Gastroesophageal sphincter (tissue), 4 donors: ENCODE data around the gene RAB11FIP3. TPM values are rescaled to one million over a fixed set of nuclear protein-coding genes. Genes with fewer than 3 reads are reported as not detected.

ENCODE experiments used
- ATAC-seq: fragments of 150-250 bp; one replicate; pipeline ENCODE4 v1.9.1; 2016; ENCODE audit warnings: mild to moderate bottlenecking, moderate library complexity
- H3K27ac ChIP-seq, 4 donors: fragments of 200-600 bp; sonication (generic) in 3 of 4; 1 replicate in 3 of 4; 2 replicates in 1 of 4; pipeline ENCODE4 v1.5.1; 2016 to 2019
- H3K27me3 ChIP-seq: fragments of 200-600 bp; sonication (generic); one replicate; pipeline ENCODE4 v1.5.1; 2019
- H3K36me3 ChIP-seq, 2 donors: fragments of 200-600 bp; sonication (generic); one replicate each; pipeline ENCODE4 v1.5.1; 2019; ENCODE audit warnings: control low read depth in 1 of 2
- H3K4me1 ChIP-seq, 3 donors: fragments of 200-600 bp; sonication (generic); 1 replicate in 2 of 3; 2 replicates in 1 of 3; pipeline ENCODE4 v1.5.1; 2016 to 2019; ENCODE audit warnings: control low read depth in 2 of 3
- H3K4me3 ChIP-seq, 2 donors: fragments of 200-600 bp; sonication (generic); one replicate each; pipeline ENCODE4 v1.5.1; 2019; ENCODE audit warnings: mild to moderate bottlenecking in 1 of 2, moderate library complexity in 1 of 2
- H3K9me3 ChIP-seq, 3 donors: fragments of 200-600 bp; sonication (generic); one replicate each; pipeline ENCODE4 v1.5.1; 2017 to 2019; ENCODE audit warnings: control low read depth in 2 of 3
- EP300 ChIP-seq: sonication (generic); formaldehyde crosslinking; IDR thresholded peaks from one replicate; pipeline ENCODE4 v1.6.1; 2017; ENCODE audit warnings: antibody characterized with exemption, mild to moderate bottlenecking
- POLR2A ChIP-seq, 2 donors: fragments of 450-650 bp; IDR thresholded peaks; one replicate each; pipeline ENCODE4 v1.6.1; 2017; ENCODE audit warnings: antibody characterized with exemption in 2 of 2, mild to moderate bottlenecking in 2 of 2, moderate library complexity in 1 of 2
- POLR2AphosphoS5 ChIP-seq: sonication (generic); formaldehyde crosslinking; IDR thresholded peaks from one replicate; pipeline ENCODE4 v1.6.1; 2017; ENCODE audit warnings: antibody characterized with exemption
- whole genome bisulfite sequencing, 2 donors: methylation state at CpG; one replicate each; pipeline ENCODE4 v1.1.5; 2018; ENCODE audit warnings: low coverage in 1 of 2; 5-methylcytosine and 5-hydroxymethylcytosine counted together
- total RNA-seq, 4 donors: library from RNA; depleted of rRNA; stranded (reverse); fragments of >200 nt; gene quantifications; one replicate each; pipeline ENCODE4 v1.1.0, GENCODE V29; 2016
- TF ChIP-seq, protein P1 (sequence below), 4 experiments: fragments of 200-600 bp in 2 of 4; fragments of 450-650 bp in 2 of 4; sonication (generic) in 1 of 4; IDR thresholded peaks; one replicate each; pipeline ENCODE4 v1.5.1; 2017 to 2019; ENCODE audit warnings: antibody characterized with exemption in 4 of 4, mild to moderate bottlenecking in 2 of 4, moderate library complexity in 2 of 4

RAB11FIP3 gene
- total RNA-seq, 4 donors from 2014 or later, result 47.4 to 88.9 (median 58.6) TPM

GRCh38 chr16:546909-547770 is 121.7 kb downstream of the RAB11FIP3 start:
- H3K4me1 ChIP-seq, result peaks cover 0 to 7% (median 0%) of the 10 kb centered on the region in 3 donors
- TF ChIP-seq, protein P1, sequence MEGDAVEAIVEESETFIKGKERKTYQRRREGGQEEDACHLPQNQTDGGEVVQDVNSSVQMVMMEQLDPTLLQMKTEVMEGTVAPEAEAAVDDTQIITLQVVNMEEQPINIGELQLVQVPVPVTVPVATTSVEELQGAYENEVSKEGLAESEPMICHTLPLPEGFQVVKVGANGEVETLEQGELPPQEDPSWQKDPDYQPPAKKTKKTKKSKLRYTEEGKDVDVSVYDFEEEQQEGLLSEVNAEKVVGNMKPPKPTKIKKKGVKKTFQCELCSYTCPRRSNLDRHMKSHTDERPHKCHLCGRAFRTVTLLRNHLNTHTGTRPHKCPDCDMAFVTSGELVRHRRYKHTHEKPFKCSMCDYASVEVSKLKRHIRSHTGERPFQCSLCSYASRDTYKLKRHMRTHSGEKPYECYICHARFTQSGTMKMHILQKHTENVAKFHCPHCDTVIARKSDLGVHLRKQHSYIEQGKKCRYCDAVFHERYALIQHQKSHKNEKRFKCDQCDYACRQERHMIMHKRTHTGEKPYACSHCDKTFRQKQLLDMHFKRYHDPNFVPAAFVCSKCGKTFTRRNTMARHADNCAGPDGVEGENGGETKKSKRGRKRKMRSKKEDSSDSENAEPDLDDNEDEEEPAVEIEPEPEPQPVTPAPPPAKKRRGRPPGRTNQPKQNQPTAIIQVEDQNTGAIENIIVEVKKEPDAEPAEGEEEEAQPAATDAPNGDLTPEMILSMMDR (IDR thresholded peaks at IDR 0.05), result peak in 3 of 4 experiments; percentile 34 to 54 (median 52)
- TF ChIP-seq EP300, result no peak
- TF ChIP-seq POLR2A (IDR thresholded peaks at IDR 0.05), result no peak
- TF ChIP-seq POLR2AphosphoS5, result no peak
- peak overlapping the region in 1 of 2 donors; percentile 29 for H3K4me3 ChIP-seq
- H3K27me3 ChIP-seq, result no peaks in the 10 kb centered on the region
- WGBS, 2 donors, result 45% methylated on average over 2 of the region's 60 CpGs; no CpG with 5 or more reads in 1 of the 2 donors
- H3K36me3 ChIP-seq, result peaks cover 0 to 61% of the 10 kb centered on the region in 2 donors
- ATAC-seq, result peak; percentile 61
- H3K27ac ChIP-seq, result no peak overlapping the region
- H3K9me3 ChIP-seq, result no peaks in the 10 kb centered on the region

DNA sequence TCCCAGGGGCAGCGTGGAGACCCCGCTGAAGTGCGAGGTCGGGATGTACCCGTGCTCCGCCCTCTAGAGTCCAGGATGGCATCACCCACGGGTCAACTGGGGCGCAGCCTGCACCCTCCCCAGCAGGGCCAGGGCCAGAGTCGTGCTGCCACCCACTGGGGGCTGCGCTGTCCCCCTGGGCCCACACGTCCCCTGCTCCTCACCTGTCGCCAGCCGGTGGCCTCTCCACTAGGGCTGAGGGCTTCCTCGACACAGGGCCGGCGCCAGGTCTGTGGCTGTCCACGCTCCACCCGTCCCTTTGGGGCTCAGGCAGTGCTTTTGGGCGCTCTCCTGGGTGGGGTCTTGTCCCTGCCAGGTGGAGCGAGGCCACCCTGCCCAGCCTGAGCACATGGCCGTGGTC is 123.1 kb downstream of the RAB11FIP3 start:
- no peak overlapping the region for H3K27ac ChIP-seq
- H3K9me3 ChIP-seq, result no peaks in the 10 kb centered on the region
- no peaks in the 10 kb centered on the region for H3K27me3 ChIP-seq
- WGBS, 2 donors, result 93% methylated on average over 3 of the region's 21 CpGs; no CpG with 5 or more reads in 1 of the 2 donors
- H3K4me3 ChIP-seq, result no peak overlapping the region
- H3K36me3 ChIP-seq, result peaks cover 0 to 68% of the 10 kb centered on the region in 2 donors
- peaks cover 0 to 7% (median 0%) of the 10 kb centered on the region in 3 donors for H3K4me1 ChIP-seq
- TF ChIP-seq POLR2AphosphoS5 (no peak), EP300 (no peak), POLR2A (IDR thresholded peaks at IDR 0.05) (no peak)
- TF ChIP-seq, protein P1 (IDR thresholded peaks at IDR 0.05), result no peak
- no peak for ATAC-seq

DNA sequence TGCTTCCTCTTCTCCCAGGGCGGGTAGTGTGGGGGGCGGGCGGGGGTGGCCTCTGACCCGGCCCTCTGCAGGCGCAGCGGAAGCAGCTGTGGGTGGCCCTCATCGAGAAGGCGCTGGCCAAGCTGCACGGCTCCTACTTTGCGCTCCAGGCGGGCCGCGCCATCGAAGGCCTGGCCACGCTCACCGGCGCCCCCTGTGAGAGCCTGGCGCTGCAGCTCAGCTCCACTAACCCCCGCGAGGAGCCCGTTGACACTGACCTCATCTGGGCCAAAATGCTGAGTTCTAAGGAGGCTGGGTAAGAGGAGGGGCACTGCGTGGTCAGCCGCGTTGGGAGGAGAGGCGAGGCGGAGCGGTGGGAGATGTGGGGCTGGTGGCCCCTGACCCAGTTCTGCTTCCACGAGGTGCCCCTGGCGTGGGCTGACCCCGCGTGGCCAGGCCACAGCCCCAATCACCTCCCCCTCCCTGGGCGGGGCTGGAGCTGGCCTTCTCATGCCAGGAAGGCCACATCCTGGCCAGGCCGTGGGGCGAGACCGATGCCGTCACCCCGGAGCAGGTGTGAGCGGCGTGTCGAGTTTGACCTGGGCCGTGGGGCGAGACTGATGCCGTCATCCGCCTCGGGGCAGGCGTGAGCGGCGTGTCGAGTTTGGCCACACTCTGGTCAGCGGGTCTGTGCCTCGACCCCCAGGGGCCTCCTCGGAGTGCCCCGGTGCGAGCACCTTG is 124.3 kb downstream of the RAB11FIP3 start:
- H3K27me3 ChIP-seq, result no peaks in the 10 kb centered on the region
- no peaks in the 10 kb centered on the region for H3K9me3 ChIP-seq
- H3K4me1 ChIP-seq, result peaks cover 0 to 7% (median 0%) of the 10 kb centered on the region in 3 donors
- no peak overlapping the region for H3K4me3 ChIP-seq
- ATAC-seq, result no peak
- TF ChIP-seq POLR2A (IDR thresholded peaks at IDR 0.05), result no peak
- TF ChIP-seq EP300, result no peak
- TF ChIP-seq POLR2AphosphoS5, result no peak
- TF ChIP-seq, protein P1 (IDR thresholded peaks at IDR 0.05), result no peak
- no peak overlapping the region for H3K27ac ChIP-seq
- H3K36me3 ChIP-seq, result peaks cover 0 to 71% of the 10 kb centered on the region in 2 donors
- WGBS, 2 donors, result no CpG with 5 or more reads among the region's 54 CpGs

GRCh38 chr16:551210-551609 is 125.8 kb downstream of the RAB11FIP3 start:
- H3K4me1 ChIP-seq, result peaks cover 0 to 7% (median 0%) of the 10 kb centered on the region in 3 donors
- H3K36me3 ChIP-seq, result peaks cover 0 to 71% of the 10 kb centered on the region in 2 donors
- H3K27me3 ChIP-seq, result no peaks in the 10 kb centered on the region
- H3K9me3 ChIP-seq, result no peaks in the 10 kb centered on the region
- no CpG with 5 or more reads among the region's 28 CpGs for WGBS, 2 donors
- H3K4me3 ChIP-seq, result no peak overlapping the region
- no peak for ATAC-seq
- TF ChIP-seq EP300, result no peak
- H3K27ac ChIP-seq, result no peak overlapping the region

- peaks cover 0 to 66% of the 10 kb centered on the region in 2 donors for H3K36me3 ChIP-seq
- H3K27me3 ChIP-seq, result no peaks in the 10 kb centered on the region
- no peak for ATAC-seq
- no peaks in the 10 kb centered on the region for H3K9me3 ChIP-seq
- no CpG with 5 or more reads among the region's 35 CpGs for WGBS, 2 donors
- H3K4me1 ChIP-seq, result peaks cover 0 to 6% (median 0%) of the 10 kb centered on the region in 3 donors
- H3K27ac ChIP-seq, result no peak overlapping the region
- TF ChIP-seq, protein P1 (IDR thresholded peaks at IDR 0.05), result no peak
- no peak for TF ChIP-seq POLR2AphosphoS5
- TF ChIP-seq POLR2A (IDR thresholded peaks at IDR 0.05), result no peak
- TF ChIP-seq EP300, result no peak
- H3K4me3 ChIP-seq, result no peak overlapping the region
Measured at GRCh38 chr16:552171-552570, 126.7 kb downstream of the RAB11FIP3 start.
